Fibroblast of the conjunctiva (primary cell): ENCODE data around the gene COMMD9.

Experiments
- DNase-seq: peaks from one replicate; pipeline ENCODE4 v3.0.0-alpha.2; 2010; ENCODE audit warnings: low read depth

Gene COMMD9

GRCh38 chr11:36222831-36223635, 66.2 kb downstream of the COMMD9 start:
- DNase-seq: no peak
